HG03575 (cell line): ENCODE data around the gene MYLK.
"Not testable (repeated sequence)": the region's sequence is repeated elsewhere in the genome, so short reads cannot be mapped to it uniquely, and the experiment has no call there.

Experiments used
- ATAC-seq: cut with Tn5 transposase; IDR thresholded peaks from one replicate; pipeline ENCODE4 v1.9.1; 2021; ENCODE audit not compliant: unreplicated experiment, insufficient number of reproducible peaks, low FRiP score; ENCODE audit errors: extremely low read depth

Gene MYLK

GRCh38 chr3:123627673-123628670 is 256.2 kb downstream of the MYLK start:
- ATAC-seq: no peak

GRCh38 chr3:123626881-123627280 is 257.3 kb downstream of the MYLK start:
- ATAC-seq: no peak

- no peak for ATAC-seq
Observed at GRCh38 chr3:123624302-123624701, 259.8 kb downstream of the MYLK start.

GRCh38 chr3:123623346-123623880 is 260.7 kb downstream of the MYLK start:
- ATAC-seq: no peak

- ATAC-seq: no peak
Observed at GRCh38 chr3:123622766-123623165, 261.4 kb downstream of the MYLK start.

- no peak for ATAC-seq
Observed at GRCh38 chr3:123621850-123622189, 262.3 kb downstream of the MYLK start.

- no peak for ATAC-seq
Observed at GRCh38 chr3:123621186-123621849, 262.8 kb downstream of the MYLK start.

- no peak for ATAC-seq
Observed at GRCh38 chr3:123620343-123620742, 263.8 kb downstream of the MYLK start.

GRCh38 chr3:123618768-123619484 is 265.2 kb downstream of the MYLK start:
- no peak for ATAC-seq

- no peak for ATAC-seq
Observed at GRCh38 chr3:123618076-123618708, 265.9 kb downstream of the MYLK start.

- no peak for ATAC-seq
Observed at GRCh38 chr3:123616593-123616992, 267.5 kb downstream of the MYLK start.

GRCh38 chr3:123613543-123613942 is 270.6 kb downstream of the MYLK start:
- no peak for ATAC-seq

- ATAC-seq: not testable (repeated sequence)
Observed at GRCh38 chr3:123611674-123612073, 272.5 kb downstream of the MYLK start.

- ATAC-seq: no peak
Observed at GRCh38 chr3:123611082-123611481, 273.1 kb downstream of the MYLK start.

GRCh38 chr3:123610331-123610730 is 273.8 kb downstream of the MYLK start:
- no peak for ATAC-seq

- ATAC-seq: no peak
Observed at GRCh38 chr3:123609063-123609462, 275.1 kb downstream of the MYLK start.

GRCh38 chr3:123608263-123608937 is 275.7 kb downstream of the MYLK start:
- ATAC-seq: no peak

- no peak for ATAC-seq
Observed at GRCh38 chr3:123606527-123606926, 277.6 kb downstream of the MYLK start.
